ENCODE results near the gene ARHGAP30.
"Not testable (repeated sequence)": the region's sequence is repeated elsewhere in the genome, so short reads cannot be mapped to it uniquely, and the experiment has no call there.

Gene ARHGAP30

GRCh38 chr1:161039546-161039945 is 30.1 kb downstream of the ARHGAP30 start:
- no peak for DNase-seq (ENCODE audit: low read depth in 2 of 2)

- no peak for DNase-seq (ENCODE audit: low read depth in 2 of 2)
Measured at GRCh38 chr1:161039154-161039545, 30.5 kb downstream of the ARHGAP30 start.

- peak; percentile 69 to 73 for DNase-seq (ENCODE audit: low read depth in 2 of 2)
Measured at GRCh38 chr1:161038523-161039153, 31.1 kb downstream of the ARHGAP30 start, which contains the start of gene TSTD1. TSS of gene TSTD1 (minus strand) at chr1:161038964. CDS start at chr1:161038889, 75 bp downstream.

GRCh38 chr1:161037661-161038522 is 31.8 kb downstream of the ARHGAP30 start:
- no peak for DNase-seq (ENCODE audit: low read depth in 2 of 2)

- DNase-seq (ENCODE audit: low read depth in 2 of 2): no peak
Measured at GRCh38 chr1:161033751-161034150, 35.9 kb downstream of the ARHGAP30 start.

- DNase-seq (ENCODE audit: low read depth in 2 of 2): no peak
Measured at GRCh38 chr1:161032409-161032808, 37.3 kb downstream of the ARHGAP30 start.

- no peak for DNase-seq (ENCODE audit: low read depth in 2 of 2)
Measured at GRCh38 chr1:161031874-161032273, 37.8 kb downstream of the ARHGAP30 start.

GRCh38 chr1:161029466-161029865 is 40.2 kb downstream of the ARHGAP30 start:
- not testable (repeated sequence) for DNase-seq (ENCODE audit: low read depth in 2 of 2)

GRCh38 chr1:161026954-161027353 is 42.7 kb downstream of the ARHGAP30 start:
- DNase-seq (ENCODE audit: low read depth in 2 of 2): not testable (repeated sequence)

GRCh38 chr1:161022432-161022831 is 47.3 kb downstream of the ARHGAP30 start:
- not testable (repeated sequence) for DNase-seq (ENCODE audit: low read depth in 2 of 2)

- DNase-seq (ENCODE audit: low read depth in 2 of 2): no peak
Measured at GRCh38 chr1:161021970-161022353, 47.7 kb downstream of the ARHGAP30 start.

GRCh38 chr1:161021165-161021969 is 48.3 kb downstream of the ARHGAP30 start:
- DNase-seq (ENCODE audit: low read depth in 2 of 2): peak; percentile 78 to 79

- DNase-seq (ENCODE audit: low read depth in 2 of 2): no peak
Measured at GRCh38 chr1:161020509-161021164, 49.1 kb downstream of the ARHGAP30 start, which contains the start of gene F11R. TSS of gene F11R (minus strand) at chr1:161021152. CDS start at chr1:161021073, 79 bp downstream.

- no peak for DNase-seq (ENCODE audit: low read depth in 2 of 2)
Measured at GRCh38 chr1:161019751-161020495, 49.8 kb downstream of the ARHGAP30 start.

GRCh38 chr1:161019111-161019660 is 50.5 kb downstream of the ARHGAP30 start:
- DNase-seq (ENCODE audit: low read depth in 2 of 2): not testable (repeated sequence)

GRCh38 chr1:161018631-161018930 is 51.1 kb downstream of the ARHGAP30 start:
- no peak for DNase-seq (ENCODE audit: low read depth in 2 of 2)

- DNase-seq (ENCODE audit: low read depth in 2 of 2): no peak
Measured at GRCh38 chr1:161017756-161018630, 51.7 kb downstream of the ARHGAP30 start.

GRCh38 chr1:161017181-161017580 is 52.5 kb downstream of the ARHGAP30 start:
- not testable (repeated sequence) for DNase-seq (ENCODE audit: low read depth in 2 of 2)

GRCh38 chr1:161016683-161017082 is 53.0 kb downstream of the ARHGAP30 start:
- DNase-seq (ENCODE audit: low read depth in 2 of 2): not testable (repeated sequence)

Measured in stimulated activated CD8-positive, alpha-beta memory T cell treated with anti-CD3 and anti-CD28 coated beads, Interleukin-2, amount 100 ng/mL, for 1 hour (primary cell).